Spinal cord (tissue), 10 donors: ENCODE measurements around the gene TRIM71. TPM values are rescaled to one million over a fixed set of nuclear protein-coding genes. Genes with fewer than 3 reads are reported as not detected.

ENCODE experiments used
- DNase-seq, 6 donors: peaks; one replicate each; pipeline versions ENCODE4 v3.0.0 to v3.0.0-alpha.2; 2013 to 2015; ENCODE audit warnings: low spot score in 6 of 6, low read depth in 4 of 6
- H3K27ac ChIP-seq: one replicate; pipeline ENCODE4 v1.5.1; 2013; ENCODE audit warnings: low read depth, low read length, control low read depth
- H3K27me3 ChIP-seq: one replicate; pipeline ENCODE4 v1.6.1; 2013; ENCODE audit warnings: low read length; ENCODE audit not compliant: control insufficient read depth, insufficient read depth
- H3K36me3 ChIP-seq: one replicate; pipeline ENCODE4 v1.6.1; 2013; ENCODE audit warnings: low read length; ENCODE audit not compliant: control insufficient read depth, insufficient read depth
- H3K4me1 ChIP-seq: one replicate; pipeline ENCODE4 v1.6.1; 2013; ENCODE audit warnings: low read length; ENCODE audit not compliant: control insufficient read depth, insufficient read depth
- H3K4me3 ChIP-seq: one replicate; pipeline ENCODE4 v1.5.1; 2013; ENCODE audit warnings: low read depth, low read length, control low read depth
- H3K9me3 ChIP-seq: one replicate; pipeline ENCODE4 v1.6.1; 2013; ENCODE audit warnings: low read length; ENCODE audit not compliant: control insufficient read depth, insufficient read depth
- WGBS: methylation state at CpG from one replicate; pipeline ENCODE4 v1.1.5; 2013; ENCODE audit warnings: missing lambda C conversion rate; ENCODE audit not compliant: insufficient coverage; 5-methylcytosine and 5-hydroxymethylcytosine counted together
- polyA plus RNA-seq, 2 donors: library from polyadenylated mRNA; unstranded; fragments of 120-200 nt; gene quantifications; one replicate each; pipeline ENCODE4 v1.2.1, GENCODE V29; 2013; ENCODE audit not compliant: insufficient read length in 2 of 2
- total RNA-seq, 2 donors: library from RNA; depleted of rRNA in 1 of 2; stranded (reverse); fragments of 120-200 nt in 1 of 2; fragments of >200 nt in 1 of 2; gene quantifications; one replicate each; pipeline versions ENCODE4 v1.2.3 to v1.2.4, GENCODE V29; 2013 to 2014
- donor health status: healthy.

TRIM71 gene
- total and polyA plus RNA-seq, 4 donors = 1.6 to 1.8 (median 1.7) TPM

DNA sequence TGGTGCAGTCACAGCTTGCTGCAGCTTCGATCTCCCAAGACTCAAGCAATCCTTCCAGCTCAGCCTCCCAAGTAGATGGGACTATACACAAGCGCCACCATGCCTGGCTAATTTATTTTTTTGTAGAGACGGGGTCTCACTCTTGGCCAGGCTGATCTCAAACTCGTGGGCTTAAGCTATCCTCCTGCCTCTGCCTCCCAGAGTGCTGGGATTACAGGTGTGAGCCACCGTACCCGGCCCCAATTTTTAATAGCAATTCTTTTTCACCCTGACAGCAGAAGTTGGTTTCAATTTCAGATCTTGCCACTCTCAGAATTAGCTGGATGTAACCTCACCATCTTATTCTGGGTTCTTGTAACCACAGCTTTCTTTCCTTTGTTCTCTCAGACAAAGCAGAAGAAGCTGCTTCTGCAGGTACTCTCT lies 64.8 kb downstream of the TRIM71 start:
- no peaks in the 10 kb centered on the region for H3K36me3 ChIP-seq
- H3K4me3 ChIP-seq = no peak overlapping the region
- no peak overlapping the region for H3K27ac ChIP-seq
- H3K4me1 ChIP-seq = no peaks in the 10 kb centered on the region
- DNase-seq = no peak
- no peaks in the 10 kb centered on the region for H3K9me3 ChIP-seq
- no peaks in the 10 kb centered on the region for H3K27me3 ChIP-seq
- 74% methylated on average over 6 of the region's 6 CpGs for WGBS

DNA sequence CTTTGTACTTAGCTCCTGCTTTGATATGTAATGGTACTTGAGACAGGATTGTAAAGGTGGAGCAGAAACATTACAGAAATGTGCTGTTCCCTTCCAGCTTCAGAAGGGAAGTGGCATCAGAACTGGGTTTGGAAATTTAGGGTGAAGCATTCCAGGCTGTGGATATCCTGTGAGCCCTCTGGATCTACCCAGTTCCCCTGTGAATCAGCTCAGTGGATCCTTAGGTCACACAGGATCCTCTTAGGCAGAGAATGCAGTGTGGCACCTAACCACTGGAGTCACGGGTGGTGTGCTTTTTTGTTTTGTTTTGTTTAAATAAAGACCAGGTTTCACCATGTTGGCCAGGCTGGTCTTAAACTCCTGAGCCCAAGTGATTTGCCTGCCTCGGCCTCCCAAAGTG lies 66.0 kb downstream of the TRIM71 start:
- Histone ChIP-seq H3K36me3 (no peaks in the 10 kb centered on the region), H3K9me3 (no peaks in the 10 kb centered on the region), H3K27ac (no peak overlapping the region), H3K4me3 (no peak overlapping the region), H3K4me1 (no peaks in the 10 kb centered on the region), H3K27me3 (no peaks in the 10 kb centered on the region)
- no peak for DNase-seq
- 100% methylated on average over 2 of the region's 2 CpGs for WGBS

DNA sequence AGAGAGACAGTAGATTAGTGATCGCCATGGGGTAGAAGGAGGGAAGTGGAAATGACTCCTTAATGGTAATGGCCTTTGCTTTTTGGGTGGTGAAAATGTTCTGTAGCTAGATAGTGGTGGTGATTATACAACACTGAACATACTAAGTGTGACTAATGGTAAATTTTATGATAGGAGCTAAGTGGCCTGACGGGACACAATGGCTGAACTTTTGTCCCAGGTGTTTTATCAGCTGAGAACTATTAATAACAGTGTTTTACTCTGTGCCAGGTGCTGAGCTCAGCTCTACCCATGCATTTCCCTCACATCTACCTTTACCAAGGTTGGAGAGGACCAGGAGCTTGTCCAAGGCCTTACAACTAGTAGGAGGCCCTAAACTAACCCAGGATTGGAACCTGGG lies 66.8 kb downstream of the TRIM71 start:
- Histone ChIP-seq H3K9me3 (no peaks in the 10 kb centered on the region), H3K27me3 (no peaks in the 10 kb centered on the region), H3K4me1 (no peaks in the 10 kb centered on the region), H3K27ac (no peak overlapping the region), H3K4me3 (no peak overlapping the region), H3K36me3 (no peaks in the 10 kb centered on the region)
- DNase-seq = no peak
- WGBS = 85% methylated on average over 2 of the region's 2 CpGs

DNA sequence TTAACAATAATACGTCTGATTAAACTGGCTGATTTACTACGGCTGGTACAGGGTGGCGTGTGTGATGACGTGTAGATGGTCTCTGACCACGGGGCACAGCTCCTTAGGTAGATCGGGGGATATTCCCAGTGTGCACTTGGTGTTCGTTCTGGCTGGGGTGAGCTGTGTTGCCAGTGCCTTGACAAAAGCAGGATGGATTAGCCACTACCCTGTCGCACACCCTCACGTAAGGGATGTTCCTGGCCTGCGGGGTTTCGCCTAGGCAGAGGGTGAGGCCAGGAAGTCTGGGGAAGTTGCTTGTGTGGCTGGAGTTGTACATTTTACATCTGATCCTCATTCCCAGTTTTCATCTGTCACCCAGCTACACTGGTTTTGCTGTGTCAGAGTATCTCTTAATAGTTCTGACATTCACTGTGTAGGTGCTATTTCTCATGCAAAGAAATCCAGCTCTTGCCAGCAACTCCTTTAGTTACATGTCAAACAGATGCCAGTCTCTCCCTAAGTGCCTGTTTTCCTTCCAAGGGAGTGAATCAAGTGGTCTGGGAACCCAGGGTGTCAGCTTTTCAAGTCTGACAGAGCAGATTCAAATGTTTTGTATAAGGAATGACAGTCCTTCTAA lies 67.6 kb downstream of the TRIM71 start:
- peaks cover 2% of the 10 kb centered on the region for H3K36me3 ChIP-seq
- 91% methylated on average over 6 of the region's 11 CpGs for WGBS
- no peak overlapping the region for H3K4me3 ChIP-seq
- H3K27ac ChIP-seq = no peak overlapping the region
- no peaks in the 10 kb centered on the region for H3K4me1 ChIP-seq
- DNase-seq = peak in 1 of 6 donors; percentile 37
- H3K27me3 ChIP-seq = no peaks in the 10 kb centered on the region
- no peaks in the 10 kb centered on the region for H3K9me3 ChIP-seq

DNA sequence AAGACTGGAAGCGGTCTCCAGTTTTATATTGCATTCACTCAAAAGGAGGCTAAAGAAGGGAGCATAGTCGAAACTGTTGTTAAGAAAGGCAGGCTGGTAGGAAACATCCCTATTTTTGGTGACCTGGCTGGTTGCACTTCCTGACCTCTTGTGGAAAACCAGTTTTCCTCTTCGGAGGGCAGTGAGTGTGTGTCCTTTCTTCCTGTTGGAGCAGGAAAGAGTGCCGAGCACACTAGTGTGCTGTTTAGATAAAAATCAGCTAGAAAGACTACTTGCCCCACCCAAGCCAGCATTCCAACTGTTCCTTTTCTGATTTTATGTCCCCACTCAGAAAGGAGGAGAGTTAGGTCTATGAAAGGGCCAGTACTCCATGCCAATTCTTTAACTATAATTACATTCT lies 68.5 kb downstream of the TRIM71 start:
- Histone ChIP-seq H3K36me3 (peaks cover 11% of the 10 kb centered on the region), H3K9me3 (no peaks in the 10 kb centered on the region), H3K4me1 (no peaks in the 10 kb centered on the region), H3K27me3 (no peaks in the 10 kb centered on the region), H3K4me3 (no peak overlapping the region), H3K27ac (no peak overlapping the region)
- 92% methylated on average over 2 of the region's 4 CpGs for WGBS
- no peak for DNase-seq

DNA sequence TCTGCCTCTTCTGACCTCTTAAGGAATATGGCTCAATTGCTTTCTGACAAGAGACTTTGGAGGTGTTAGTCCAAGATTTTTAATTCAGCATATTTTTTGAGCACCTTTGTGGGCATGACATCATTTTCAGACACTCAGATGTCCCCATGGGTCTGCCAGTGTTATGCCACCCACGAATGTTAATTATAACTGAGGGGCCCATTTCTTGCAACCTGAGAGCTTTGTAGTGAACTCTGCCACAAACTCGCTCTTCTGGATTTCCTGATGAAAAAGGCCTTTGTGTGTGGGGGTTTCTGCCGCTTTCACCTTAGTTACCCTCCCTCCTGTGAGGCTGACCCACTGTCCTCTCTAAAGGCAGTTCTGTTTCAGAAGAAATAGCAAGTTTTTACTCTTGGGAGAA lies 69.1 kb downstream of the TRIM71 start:
- Histone ChIP-seq H3K9me3 (no peaks in the 10 kb centered on the region), H3K27ac (no peak overlapping the region), H3K27me3 (no peaks in the 10 kb centered on the region), H3K4me1 (no peaks in the 10 kb centered on the region), H3K4me3 (no peak overlapping the region), H3K36me3 (peaks cover 14% of the 10 kb centered on the region)
- WGBS = no CpG with 5 or more reads among the region's 3 CpGs
- DNase-seq = no peak

DNA sequence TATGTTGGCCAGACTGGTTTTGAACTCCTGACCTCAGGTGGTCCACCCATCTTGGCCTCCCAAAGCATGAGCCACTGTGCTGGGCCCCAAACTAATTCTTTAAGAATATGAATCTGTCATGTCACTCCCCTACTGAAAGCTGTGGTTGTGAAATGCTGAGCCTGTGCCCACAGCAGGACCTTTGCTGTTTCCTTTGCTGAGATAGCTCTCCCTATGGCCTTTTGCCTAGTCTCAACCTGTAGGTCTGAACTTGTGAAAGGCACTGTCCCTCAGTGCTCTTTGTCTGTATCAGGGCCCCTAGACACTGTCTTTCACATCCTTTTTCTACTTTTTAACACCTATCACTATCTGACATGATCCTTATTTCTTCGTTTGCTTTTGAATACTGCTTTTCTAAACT lies 70.9 kb downstream of the TRIM71 start:
- Histone ChIP-seq H3K4me1 (no peaks in the 10 kb centered on the region), H3K27me3 (no peaks in the 10 kb centered on the region), H3K36me3 (peaks cover 14% of the 10 kb centered on the region), H3K27ac (no peak overlapping the region), H3K4me3 (no peak overlapping the region), H3K9me3 (no peaks in the 10 kb centered on the region)
- no CpG with 5 or more reads among the region's 1 CpG for WGBS
- DNase-seq = no peak

DNA sequence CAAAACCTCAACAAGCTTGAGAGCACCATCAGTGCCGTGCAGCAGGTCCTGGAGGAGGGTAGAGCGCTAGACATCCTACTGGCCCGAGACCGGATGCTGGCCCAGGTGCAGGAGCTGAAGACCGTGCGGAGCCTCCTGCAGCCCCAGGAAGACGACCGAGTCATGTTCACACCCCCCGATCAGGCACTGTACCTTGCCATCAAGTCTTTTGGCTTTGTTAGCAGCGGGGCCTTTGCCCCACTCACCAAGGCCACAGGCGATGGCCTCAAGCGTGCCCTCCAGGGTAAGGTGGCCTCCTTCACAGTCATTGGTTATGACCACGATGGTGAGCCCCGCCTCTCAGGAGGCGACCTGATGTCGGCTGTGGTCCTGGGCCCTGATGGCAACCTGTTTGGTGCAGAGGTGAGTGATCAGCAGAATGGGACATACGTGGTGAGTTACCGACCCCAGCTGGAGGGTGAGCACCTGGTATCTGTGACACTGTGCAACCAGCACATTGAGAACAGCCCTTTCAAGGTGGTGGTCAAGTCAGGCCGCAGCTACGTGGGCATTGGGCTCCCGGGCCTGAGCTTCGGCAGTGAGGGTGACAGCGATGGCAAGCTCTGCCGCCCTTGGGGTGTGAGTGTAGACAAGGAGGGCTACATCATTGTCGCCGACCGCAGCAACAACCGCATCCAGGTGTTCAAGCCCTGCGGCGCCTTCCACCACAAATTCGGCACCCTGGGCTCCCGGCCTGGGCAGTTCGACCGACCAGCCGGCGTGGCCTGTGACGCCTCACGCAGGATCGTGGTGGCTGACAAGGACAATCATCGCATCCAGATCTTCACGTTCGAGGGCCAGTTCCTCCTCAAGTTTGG lies 72.9 kb downstream of the TRIM71 start:
- Histone ChIP-seq H3K4me1 (no peaks in the 10 kb centered on the region), H3K27ac (no peak overlapping the region), H3K27me3 (no peaks in the 10 kb centered on the region), H3K36me3 (peaks cover 14% of the 10 kb centered on the region), H3K9me3 (no peaks in the 10 kb centered on the region), H3K4me3 (no peak overlapping the region)
- WGBS = 98% methylated on average over 42 of the region's 42 CpGs
- no peak for DNase-seq

DNA sequence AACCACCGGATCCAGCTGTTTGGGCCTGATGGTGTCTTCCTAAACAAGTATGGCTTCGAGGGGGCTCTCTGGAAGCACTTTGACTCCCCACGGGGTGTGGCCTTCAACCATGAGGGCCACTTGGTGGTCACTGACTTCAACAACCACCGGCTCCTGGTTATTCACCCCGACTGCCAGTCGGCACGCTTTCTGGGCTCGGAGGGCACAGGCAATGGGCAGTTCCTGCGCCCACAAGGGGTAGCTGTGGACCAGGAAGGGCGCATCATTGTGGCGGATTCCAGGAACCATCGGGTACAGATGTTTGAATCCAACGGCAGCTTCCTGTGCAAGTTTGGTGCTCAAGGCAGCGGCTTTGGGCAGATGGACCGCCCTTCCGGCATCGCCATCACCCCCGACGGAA lies 73.6 kb downstream of the TRIM71 start:
- no peak overlapping the region for H3K27ac ChIP-seq
- H3K4me3 ChIP-seq = no peak overlapping the region
- peaks cover 14% of the 10 kb centered on the region for H3K36me3 ChIP-seq
- no peak for DNase-seq
- H3K27me3 ChIP-seq = no peaks in the 10 kb centered on the region
- 94% methylated on average over 14 of the region's 19 CpGs for WGBS
- no peaks in the 10 kb centered on the region for H3K9me3 ChIP-seq
- no peaks in the 10 kb centered on the region for H3K4me1 ChIP-seq
